Measurements from ENCODE around the gene SCN5A.
"Not testable (repeated sequence)": the region's sequence is repeated elsewhere in the genome, so short reads cannot be mapped to it uniquely, and the experiment has no call there.

Gene SCN5A

DNA sequence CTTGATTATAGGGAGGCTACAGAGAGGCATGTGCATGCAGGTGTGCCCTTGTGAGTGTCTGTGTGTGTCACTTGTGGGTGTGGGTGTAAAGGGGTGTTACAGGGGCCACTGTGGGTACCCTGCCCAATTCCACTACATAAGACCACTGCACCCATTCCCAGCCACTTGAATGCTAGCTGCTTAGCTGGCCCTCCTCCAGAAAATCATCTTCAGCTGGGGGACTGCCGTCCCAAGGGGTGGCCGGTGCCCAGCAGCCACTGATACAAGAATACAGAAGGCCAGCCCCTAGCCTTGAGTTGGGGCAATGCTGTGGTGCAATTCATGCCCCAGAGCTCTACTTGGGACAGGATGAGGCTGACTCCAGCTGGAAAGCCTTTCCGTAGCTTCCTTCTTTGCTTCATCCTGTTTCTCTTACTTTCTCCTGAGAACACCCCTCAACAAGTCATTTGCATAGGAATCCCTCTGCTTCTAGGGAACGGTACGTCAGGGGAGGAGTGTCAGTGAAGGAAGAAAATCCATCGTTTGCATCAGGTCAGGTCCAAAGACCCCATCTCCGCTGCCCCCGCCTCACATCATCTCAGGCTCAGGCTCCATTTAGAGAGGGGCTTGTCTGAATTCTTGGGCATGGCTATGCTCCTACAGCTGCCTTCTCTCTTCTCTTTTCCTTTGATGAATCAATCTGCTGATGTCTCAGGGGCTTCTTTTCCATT is 72.0 kb downstream of the SCN5A start:
- DNase-seq = no peak

- no peak for DNase-seq
Observed at GRCh38 chr3:38576526-38577370, 72.7 kb downstream of the SCN5A start.

GRCh38 chr3:38576131-38576525 is 73.4 kb downstream of the SCN5A start:
- no peak for DNase-seq

- DNase-seq = no peak
Observed at GRCh38 chr3:38575279-38575843, 74.1 kb downstream of the SCN5A start.

DNA sequence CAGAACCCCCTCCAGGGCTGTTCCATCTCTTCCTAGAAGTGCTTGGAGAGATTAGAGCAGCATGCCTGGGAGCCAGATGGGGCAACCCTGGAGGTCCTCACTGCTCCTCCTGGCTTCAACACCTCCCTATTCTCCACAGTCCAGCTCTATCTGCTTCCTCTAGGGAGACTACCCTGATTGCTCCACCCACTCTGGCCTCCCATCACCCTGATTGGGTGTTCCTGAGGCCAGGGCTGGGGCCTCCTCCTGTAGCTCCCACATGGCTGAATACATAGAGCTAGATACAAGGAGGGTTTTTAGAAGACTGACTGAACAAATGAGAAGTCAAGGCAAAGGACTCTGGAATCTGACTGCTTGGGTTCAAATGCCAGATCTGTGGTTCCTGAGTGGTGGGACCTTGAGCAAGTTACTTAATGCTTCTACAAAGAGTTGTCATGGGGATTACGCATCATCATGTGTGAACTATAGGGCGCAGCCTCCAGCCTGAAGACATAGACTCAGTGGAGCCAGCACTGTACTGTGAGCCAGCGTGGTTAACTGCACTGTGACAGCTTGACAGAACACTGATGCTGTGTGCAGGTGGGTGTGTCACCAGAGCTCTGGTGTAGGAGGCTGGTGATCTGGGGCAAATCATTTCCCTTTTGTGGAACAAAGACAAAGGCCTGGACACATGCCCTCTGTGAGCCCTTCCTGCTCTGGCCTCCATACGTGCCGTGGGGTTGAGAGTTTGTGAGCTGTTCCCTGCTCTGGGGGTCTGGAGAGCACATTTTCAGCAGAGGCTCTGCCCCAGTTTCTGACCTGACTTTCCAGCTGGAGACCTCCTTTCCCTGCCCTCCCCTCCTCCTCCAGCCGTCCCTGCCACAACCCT is 74.8 kb downstream of the SCN5A start:
- no peak for DNase-seq

DNA sequence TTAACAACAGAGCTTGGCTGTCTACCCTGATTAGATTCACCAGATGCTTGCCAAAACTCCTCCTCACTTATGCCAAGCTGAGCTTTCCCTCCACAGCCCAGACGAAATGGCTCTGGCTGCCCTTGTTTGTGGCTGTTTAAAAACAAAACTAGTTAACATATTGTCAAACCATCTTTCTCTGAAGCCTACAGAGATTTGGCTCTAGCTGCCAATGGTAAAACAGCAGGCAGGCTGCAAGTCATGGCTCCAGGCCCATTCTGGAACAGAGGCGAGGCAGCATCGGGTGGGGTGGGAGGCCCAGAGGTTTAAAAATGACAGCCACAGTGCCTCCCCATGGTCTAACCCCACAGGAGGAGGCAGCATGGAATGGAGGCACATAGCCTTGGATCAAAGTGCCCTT is 75.9 kb downstream of the SCN5A start:
- no peak for DNase-seq

- DNase-seq = no peak
Observed at GRCh38 chr3:38573111-38573510, 76.4 kb downstream of the SCN5A start.

- DNase-seq = no peak
Observed at GRCh38 chr3:38567498-38567897, 82.0 kb downstream of the SCN5A start.

DNA sequence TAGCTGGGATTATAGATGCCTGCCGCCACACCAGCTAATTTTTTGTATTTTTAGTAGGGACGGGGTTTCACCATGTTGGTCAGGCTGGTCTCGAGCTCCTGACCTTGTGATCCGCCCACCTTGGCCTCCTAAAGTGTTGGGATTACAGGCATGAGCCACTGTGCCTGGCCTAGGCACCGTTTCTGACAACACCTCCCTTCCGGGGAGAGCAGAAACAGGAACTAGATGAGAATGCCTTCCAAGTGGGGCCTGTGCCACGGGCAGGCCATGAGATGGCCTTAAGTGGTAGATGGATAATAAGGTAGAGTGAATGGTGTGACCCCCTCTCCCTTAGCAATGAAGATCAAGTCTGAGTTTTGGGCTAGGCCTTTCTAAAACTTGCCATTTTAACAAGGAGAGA is 82.7 kb downstream of the SCN5A start:
- not testable (repeated sequence) for DNase-seq

DNA sequence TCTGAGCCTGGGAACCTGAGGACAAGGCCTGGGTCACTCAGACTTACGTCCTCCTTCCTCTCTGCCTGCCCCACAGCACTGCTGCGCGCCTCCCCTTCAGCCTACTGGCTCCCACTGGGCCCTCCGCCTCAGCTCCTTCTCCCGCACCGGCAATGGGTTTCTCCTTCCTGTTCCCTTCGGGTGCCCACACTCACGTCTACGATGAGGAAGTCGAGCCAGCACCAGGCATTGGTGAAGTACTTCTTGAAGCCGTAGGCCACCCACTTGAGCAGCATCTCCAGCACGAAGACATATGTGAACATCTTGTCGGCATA is 83.3 kb downstream of the SCN5A start:
- DNase-seq = no peak

- no peak for DNase-seq
Observed at GRCh38 chr3:38565339-38566214, 83.9 kb downstream of the SCN5A start.

- no peak for DNase-seq
Observed at GRCh38 chr3:38564631-38565338, 84.7 kb downstream of the SCN5A start.

DNA sequence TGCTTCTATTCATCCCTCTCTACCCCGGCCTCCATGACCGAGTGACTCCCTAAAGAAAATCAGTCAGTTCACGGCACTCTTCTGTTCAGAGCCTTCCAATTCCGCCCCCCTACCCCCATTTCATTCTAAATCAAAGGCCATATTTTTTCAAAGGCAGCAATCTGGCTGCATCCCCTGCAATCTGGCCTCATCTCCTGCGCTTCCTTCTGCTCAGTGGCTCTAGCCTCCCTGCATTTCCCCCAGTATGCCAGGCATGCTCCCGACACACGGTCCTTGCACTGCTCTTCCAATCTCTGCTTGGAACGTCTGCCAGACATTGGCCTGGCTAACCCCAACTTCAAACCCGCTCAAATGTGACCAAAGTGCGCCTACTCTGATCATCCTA is 85.6 kb downstream of the SCN5A start:
- no peak for DNase-seq

- no peak for DNase-seq
Observed at GRCh38 chr3:38563070-38563885, 86.2 kb downstream of the SCN5A start.

DNA sequence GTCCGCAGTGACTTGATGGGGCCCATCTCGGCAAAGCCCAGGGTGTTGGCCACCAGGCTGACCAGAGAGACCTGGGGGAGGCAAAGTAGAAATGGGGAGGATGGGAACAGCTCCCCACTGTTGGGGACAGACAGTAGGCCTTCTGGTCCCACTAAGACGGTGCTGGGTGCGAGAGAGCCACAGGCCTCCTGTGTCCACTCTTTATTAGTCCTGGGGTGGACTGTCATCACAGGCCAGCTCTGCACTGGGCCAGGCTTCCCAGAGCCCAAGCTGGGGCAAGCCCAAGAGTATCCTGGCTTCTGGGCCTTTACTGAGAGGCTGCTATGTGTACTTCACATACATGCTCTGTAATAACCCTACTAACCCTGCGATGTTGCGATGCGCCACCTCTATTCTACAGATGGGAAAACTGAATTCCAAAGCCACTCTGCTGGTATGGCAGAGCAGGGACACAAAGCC is 87.0 kb downstream of the SCN5A start:
- DNase-seq = no peak

- DNase-seq = no peak
Observed at GRCh38 chr3:38561746-38562466, 87.6 kb downstream of the SCN5A start.

DNA sequence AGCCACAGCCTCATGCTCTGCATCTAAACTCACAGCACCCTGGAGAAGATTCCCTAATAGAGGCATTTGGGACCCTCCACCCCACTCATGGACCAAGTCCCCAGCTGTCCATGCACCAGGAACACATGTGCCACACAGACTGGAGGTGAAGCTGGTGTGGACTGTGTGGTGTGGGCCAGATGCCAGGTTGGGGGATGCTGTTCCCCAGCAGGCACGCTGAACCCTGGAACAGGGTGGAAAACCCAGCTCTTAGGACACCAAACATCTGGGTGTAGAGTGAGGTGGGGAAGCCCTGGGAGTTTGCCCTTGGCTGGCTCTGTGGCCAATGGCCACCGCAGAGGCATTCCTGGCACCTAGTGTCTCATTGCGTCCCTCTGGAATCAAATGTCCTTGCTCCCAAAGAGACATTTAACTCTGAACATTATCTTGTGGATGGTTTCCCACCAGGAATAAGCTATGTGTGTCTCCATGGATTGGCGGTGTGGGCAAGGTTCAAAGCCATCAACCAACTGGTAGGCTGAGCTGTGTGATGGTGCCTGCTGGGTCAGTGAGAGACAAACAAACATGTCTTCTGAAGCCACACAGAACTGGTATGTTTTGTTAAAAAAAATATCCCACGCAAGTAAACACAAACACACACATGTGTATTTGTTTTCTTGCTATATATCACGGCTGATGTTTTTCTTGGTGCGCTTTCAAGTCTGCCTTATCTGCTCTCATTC is 88.3 kb downstream of the SCN5A start:
- no peak for DNase-seq

DNA sequence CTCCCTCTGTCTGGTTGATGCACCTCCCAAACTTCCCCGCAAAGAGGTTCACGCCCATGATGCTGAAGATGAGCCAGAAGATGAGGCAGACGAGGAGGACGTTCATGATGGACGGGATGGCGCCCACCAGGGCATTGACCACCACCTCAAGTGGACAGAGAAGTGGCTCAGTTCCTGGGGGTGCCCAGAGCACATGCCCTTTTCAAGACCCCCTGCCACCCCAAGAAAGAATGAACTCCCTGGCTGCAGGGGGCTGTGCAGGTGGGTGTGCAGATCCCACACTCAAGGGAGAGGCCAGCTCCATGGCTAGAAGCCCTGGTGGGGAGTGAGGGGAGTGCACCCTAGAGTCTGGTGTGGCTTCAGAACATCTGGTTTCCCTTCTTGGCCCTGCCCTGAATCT is 89.2 kb downstream of the SCN5A start:
- DNase-seq = no peak

DNA sequence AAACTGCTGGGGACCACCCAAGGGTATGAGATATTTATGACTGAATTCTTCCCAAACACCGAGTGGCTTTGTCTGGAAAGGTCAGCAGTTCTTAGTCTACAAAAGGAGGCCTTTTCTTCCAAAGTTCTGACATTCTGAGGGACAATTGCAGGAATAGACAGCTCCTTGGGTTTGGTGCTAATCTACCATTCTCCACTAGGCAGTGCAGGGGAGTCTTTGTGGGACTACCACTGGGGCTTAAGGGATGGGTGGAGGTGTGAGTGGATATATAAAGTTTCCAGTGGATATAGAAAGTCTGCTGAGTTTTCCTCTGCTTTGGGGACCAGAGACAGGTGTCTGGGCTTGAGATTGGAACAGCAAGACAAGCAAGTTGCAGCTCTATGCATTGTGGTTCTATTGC is 90.6 kb downstream of the SCN5A start:
- DNase-seq = no peak
